ENCODE results near the gene GRIN1.

DNA sequence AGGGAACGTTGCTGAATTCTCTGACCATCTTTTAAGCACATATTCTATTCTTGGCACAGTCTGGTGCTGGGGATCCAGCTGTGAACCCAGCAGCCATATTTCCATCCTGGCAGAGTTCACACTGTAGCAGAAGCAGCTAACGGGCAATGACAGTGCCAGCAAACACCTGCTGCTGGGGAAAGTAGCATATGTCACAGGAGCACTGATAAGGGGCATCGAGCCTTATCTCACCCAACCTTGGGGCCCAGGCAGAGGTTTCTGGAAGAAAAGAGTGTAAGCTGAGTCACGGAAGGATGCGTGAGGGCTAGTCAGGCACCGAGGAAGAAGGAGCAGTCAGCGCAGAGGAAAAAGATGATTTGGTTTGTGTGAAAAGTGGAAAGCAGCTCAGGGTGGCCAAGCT, 67.6 kb downstream of the GRIN1 start:
- no peak for TF ChIP-seq POLR2A (IDR thresholded peaks at IDR 0.05; ENCODE audit: low read depth)
- TF ChIP-seq, protein P1, sequence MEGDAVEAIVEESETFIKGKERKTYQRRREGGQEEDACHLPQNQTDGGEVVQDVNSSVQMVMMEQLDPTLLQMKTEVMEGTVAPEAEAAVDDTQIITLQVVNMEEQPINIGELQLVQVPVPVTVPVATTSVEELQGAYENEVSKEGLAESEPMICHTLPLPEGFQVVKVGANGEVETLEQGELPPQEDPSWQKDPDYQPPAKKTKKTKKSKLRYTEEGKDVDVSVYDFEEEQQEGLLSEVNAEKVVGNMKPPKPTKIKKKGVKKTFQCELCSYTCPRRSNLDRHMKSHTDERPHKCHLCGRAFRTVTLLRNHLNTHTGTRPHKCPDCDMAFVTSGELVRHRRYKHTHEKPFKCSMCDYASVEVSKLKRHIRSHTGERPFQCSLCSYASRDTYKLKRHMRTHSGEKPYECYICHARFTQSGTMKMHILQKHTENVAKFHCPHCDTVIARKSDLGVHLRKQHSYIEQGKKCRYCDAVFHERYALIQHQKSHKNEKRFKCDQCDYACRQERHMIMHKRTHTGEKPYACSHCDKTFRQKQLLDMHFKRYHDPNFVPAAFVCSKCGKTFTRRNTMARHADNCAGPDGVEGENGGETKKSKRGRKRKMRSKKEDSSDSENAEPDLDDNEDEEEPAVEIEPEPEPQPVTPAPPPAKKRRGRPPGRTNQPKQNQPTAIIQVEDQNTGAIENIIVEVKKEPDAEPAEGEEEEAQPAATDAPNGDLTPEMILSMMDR (IDR thresholded peaks at IDR 0.05): no peak

All from esophagus muscularis mucosa (tissue), 3 donors.